GM10266 (cell line): ENCODE results near the gene TBC1D5.

Source experiments
- DNase-seq: peaks from one replicate; pipeline ENCODE4 v3.0.0; 2012; ENCODE audit errors: extremely low spot score
- CTCF ChIP-seq: IDR thresholded peaks from 2 replicates; pipeline ENCODE4 v1.5.1; 2012; ENCODE audit warnings: mild to moderate bottlenecking, low read depth; ENCODE audit not compliant: control insufficient read depth, insufficient read depth; ENCODE audit errors: missing control alignments

TBC1D5 gene

GRCh38 chr3:17339132-17339575 is 403.3 kb downstream of the TBC1D5 start:
- DNase-seq: no peak
- no peak for TF ChIP-seq CTCF

- no peak for TF ChIP-seq CTCF
- no peak for DNase-seq
Measured at GRCh38 chr3:17336291-17336690, 406.1 kb downstream of the TBC1D5 start.

GRCh38 chr3:17333893-17334292 is 408.5 kb downstream of the TBC1D5 start:
- TF ChIP-seq CTCF: no peak
- no peak for DNase-seq

GRCh38 chr3:17333446-17333845 is 409.0 kb downstream of the TBC1D5 start:
- TF ChIP-seq CTCF: no peak

GRCh38 chr3:17330660-17331059 is 411.8 kb downstream of the TBC1D5 start:
- TF ChIP-seq CTCF: no peak
- no peak for DNase-seq

More at GRCh38 chr3:17333446-17333845, 409.0 kb downstream of the TBC1D5 start:
- DNase-seq: no peak

- TF ChIP-seq CTCF: no peak
Measured at GRCh38 chr3:17329927-17330326, 412.5 kb downstream of the TBC1D5 start.

GRCh38 chr3:17322106-17322793 is 420.2 kb downstream of the TBC1D5 start:
- no peak for TF ChIP-seq CTCF
- peak; percentile 8 for DNase-seq

More at GRCh38 chr3:17329927-17330326, 412.5 kb downstream of the TBC1D5 start:
- no peak for DNase-seq
